ENCODE data around the gene TERF2IP.

DNA sequence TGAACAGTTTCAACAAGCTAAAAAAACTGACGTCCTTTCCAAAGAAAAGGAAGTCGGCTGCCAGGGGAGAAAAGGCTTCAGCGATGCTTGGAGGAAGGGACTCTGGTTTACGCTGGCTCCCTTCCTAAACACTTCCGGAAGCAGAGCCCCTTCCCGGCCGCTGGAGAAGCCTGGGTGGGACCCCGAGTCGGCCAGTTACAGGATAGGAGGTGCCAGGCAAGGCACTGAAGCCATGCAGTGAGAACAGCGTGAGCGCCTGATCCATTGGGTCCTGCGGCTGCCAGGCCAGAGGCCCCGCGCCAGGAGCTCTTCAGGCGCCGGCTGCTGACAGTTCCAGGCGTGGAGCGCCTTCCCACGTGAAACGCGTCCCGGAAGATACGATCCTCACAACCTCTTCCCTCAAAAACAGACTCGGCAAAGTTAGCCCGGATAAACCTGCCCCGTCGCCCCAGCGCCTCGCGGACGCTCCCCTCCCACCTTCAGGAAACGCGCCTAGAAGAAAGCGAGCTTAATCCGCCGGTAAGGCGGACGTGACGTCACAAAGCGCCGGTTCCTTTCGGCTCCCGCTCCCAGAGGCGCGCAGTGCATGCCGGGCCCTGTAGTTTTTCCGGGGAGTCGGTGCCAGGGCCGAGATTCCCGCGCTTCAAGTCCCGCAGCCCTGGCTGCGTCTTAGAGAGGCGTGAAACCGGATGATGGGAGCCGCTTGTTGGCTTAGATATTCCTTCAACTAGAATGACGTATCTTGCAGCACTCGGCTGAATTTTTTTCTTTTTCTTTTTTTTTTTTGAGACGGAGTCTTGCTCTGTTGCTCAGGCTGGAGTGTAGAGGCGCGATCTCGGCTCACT lies 24.6 kb upstream of the TERF2IP start, which contains the start of gene ADAT1:
- TF ChIP-seq ZNF8 (CRISPR knock-in tag; IDR thresholded peaks at IDR 0.05) = no peak
- TF ChIP-seq, protein P1, sequence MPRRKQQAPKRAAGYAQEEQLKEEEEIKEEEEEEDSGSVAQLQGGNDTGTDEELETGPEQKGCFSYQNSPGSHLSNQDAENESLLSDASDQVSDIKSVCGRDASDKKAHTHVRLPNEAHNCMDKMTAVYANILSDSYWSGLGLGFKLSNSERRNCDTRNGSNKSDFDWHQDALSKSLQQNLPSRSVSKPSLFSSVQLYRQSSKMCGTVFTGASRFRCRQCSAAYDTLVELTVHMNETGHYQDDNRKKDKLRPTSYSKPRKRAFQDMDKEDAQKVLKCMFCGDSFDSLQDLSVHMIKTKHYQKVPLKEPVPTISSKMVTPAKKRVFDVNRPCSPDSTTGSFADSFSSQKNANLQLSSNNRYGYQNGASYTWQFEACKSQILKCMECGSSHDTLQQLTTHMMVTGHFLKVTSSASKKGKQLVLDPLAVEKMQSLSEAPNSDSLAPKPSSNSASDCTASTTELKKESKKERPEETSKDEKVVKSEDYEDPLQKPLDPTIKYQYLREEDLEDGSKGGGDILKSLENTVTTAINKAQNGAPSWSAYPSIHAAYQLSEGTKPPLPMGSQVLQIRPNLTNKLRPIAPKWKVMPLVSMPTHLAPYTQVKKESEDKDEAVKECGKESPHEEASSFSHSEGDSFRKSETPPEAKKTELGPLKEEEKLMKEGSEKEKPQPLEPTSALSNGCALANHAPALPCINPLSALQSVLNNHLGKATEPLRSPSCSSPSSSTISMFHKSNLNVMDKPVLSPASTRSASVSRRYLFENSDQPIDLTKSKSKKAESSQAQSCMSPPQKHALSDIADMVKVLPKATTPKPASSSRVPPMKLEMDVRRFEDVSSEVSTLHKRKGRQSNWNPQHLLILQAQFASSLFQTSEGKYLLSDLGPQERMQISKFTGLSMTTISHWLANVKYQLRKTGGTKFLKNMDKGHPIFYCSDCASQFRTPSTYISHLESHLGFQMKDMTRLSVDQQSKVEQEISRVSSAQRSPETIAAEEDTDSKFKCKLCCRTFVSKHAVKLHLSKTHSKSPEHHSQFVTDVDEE (CRISPR knock-in tag; IDR thresholded peaks at IDR 0.05) = no peak
